ENCODE measurements around the gene OR2W3.

OR2W3 gene

GRCh38 chr1:247923941-247924340, 28.6 kb downstream of the OR2W3 start:
- DNase-seq = no peak

GRCh38 chr1:247924868-247925267, 29.5 kb downstream of the OR2W3 start, which contains the start of gene OR2AJ1:
Gene OR2AJ1, plus strand, starts transcription at chr1:247924889. Its CDS starts 8,880 bp downstream, at chr1:247933769.
- no peak for DNase-seq

- no peak for DNase-seq
Observed at GRCh38 chr1:247933989-247934388, 38.6 kb downstream of the OR2W3 start.

DNA sequence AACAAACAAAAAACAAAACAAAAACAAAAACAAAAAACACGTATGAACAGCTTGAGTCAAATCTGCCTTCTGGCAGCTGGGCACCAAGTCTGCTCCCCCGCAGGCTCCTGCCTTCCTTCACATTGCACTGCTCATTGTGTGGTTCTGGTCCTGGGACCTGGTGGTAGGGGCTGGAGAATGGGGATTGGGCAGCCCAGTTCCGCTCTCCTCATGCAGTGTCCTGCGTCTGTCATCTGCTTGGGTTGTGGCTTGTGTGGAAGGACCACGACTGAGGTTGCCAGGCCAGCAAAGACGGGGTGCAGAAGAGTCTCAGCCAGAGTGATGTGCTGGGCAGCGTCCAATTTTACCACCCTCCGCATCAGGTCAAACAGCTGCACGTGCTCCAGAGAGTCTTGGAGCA, 40.4 kb downstream of the OR2W3 start:
- no peak for DNase-seq

DNA sequence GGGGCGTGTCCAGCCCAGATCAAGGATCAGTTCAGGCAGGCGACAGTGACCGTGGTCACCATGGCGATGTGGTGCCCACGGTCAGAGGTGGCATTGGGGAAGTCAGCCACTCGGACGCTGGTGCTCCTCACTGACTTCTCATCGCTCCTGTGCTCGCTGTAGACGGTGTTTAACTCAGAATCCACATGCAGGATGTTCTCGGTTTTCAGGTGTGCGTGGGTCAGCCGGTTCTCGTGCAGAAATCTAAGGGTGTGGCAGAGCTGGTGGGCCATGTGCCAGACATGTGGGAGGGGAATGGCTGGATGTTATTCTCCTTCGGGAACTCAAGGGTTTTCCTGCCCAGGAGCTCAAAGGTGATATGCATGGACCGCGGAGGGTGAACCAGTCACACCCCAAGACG, 41.0 kb downstream of the OR2W3 start:
- no peak for DNase-seq

DNA sequence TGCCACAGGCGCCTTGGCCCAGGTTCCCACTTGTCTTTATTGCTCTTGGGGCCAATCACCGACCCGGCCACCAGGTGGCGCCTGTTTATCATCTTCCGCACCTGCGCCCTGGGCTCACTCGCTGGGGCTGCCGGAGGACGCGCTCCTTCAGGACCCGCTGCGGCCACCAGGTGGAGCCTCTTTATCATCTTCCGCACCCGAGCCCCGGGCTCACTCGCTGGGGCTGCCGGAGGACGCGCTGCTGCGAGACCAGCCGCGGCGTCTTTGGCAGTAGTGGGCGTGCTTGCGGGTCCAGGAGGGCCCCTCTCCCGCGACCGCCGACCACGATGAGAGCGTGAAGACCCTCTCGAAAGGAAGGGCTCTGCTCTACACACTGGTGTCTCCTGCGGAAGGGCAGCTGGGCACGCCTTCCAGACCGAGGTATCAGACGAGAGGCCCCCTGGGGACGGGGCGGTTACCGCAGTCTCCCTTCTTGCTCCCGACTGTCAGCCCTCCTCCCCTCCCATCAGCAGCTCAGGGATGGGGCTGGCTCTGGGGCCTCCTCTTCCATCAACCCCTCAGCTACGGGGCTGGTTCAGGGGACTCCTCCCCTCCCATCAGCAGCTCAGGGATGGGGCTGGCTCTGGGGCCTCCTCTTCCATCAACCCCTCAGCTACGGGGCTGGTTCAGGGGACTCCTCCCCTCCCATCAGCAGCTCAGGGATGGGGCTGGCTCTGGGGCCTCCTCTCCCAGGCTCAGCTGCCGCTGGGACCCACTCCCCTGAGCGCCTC, 41.8 kb downstream of the OR2W3 start:
- peak; percentile 57 for DNase-seq

GRCh38 chr1:247942624-247943023, 47.2 kb downstream of the OR2W3 start:
- DNase-seq = no peak
